ENCODE results near the gene TTLL12.

The TTLL12 gene

DNA sequence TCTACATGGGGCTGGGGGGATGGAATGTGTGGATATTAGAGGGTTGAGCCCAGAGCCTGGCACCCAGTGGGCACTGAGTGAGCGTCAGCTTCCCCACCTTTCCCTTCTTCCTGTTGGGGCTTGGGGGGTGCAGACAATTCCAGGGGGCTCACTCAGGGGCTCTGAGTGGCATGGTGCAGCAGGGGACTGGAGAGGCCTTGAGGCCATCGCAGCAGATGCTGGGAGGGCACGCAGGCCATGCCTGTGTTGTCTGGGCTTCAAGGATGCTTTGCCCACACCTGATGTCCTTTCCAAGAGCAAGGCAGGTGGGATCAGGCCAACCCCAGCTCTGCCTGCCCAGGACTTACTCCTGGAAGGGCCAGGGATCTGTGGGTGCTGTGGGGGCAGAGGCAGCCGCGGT is 11.2 kb upstream of the TTLL12 start:
- DNase-seq: no peak

GRCh38 chr22:43197271-43197941 is 10.5 kb upstream of the TTLL12 start:
- no peak for DNase-seq

DNA sequence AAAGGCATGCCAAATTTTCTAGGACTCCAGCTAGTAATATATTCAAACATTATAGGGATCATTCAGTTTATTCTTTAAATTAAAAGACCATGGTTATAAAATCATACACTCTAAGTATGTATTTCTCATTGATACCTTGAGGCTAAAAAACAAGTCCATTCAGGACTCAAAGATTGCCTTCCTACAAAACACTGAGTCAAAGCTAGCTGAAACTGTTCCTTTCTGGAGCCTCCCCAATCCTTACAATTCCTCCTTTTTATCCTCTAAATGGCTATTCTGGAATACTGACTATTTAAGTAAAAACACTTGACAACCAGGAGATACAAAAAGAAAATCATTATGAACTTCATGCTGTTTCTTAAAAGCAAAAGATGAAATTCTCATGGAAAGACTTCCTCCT is 4.9 kb upstream of the TTLL12 start:
- no peak for DNase-seq

- no peak for DNase-seq
Measured at GRCh38 chr22:43188829-43189545, 2.1 kb upstream of the TTLL12 start.

DNA sequence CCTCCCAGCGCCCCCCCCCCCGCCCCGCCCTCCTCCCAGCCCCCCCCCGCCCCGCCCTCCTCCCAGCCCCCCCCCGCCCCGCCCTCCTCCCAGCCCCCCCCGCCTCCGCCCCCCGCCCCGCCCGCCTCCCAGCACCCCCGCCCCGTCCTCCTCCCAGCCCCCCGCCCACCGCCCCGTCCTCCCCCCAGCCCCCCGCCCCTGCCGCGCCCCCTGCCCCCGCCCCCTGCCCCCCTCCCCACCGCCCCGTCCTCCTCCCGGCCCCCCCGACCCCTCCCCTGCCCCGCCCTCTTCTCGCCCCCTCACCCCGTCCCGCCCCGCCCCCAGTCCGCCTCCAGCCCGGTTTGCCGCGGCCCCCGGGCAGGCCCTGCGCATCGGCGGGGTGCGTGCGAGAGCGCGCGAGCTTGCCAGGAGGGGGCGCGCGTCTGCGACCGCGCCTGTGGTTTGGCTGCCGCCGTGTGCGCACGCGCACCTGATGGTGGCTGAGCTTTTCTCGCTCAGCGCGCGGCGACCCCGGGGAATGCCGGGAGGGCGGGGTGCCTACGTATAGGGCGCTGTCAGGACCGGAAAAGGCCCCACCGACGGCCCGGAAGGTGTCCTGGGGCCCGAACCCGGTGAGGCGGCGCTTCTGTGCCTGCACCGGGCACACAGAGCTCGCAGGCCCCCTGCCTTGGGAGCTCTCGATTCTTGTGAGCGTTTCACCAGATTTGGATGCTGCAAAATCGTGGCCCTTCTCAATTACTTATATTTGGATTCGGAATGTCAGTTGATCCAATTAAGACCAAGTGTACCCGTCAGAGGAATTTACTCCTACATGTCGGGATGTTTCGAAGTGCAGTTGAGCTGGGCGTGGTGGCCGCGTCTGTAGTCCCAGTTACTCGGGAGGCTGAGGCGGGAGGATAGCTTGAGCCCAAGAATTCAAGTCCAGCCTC is 501 bp upstream of the TTLL12 start:
- peak; percentile 95 for DNase-seq

GRCh38 chr22:43185860-43186261 is 1.1 kb downstream of the TTLL12 start:
- DNase-seq: peak; percentile 54

- DNase-seq: no peak
Measured at GRCh38 chr22:43183496-43184277, 3.2 kb downstream of the TTLL12 start.

DNA sequence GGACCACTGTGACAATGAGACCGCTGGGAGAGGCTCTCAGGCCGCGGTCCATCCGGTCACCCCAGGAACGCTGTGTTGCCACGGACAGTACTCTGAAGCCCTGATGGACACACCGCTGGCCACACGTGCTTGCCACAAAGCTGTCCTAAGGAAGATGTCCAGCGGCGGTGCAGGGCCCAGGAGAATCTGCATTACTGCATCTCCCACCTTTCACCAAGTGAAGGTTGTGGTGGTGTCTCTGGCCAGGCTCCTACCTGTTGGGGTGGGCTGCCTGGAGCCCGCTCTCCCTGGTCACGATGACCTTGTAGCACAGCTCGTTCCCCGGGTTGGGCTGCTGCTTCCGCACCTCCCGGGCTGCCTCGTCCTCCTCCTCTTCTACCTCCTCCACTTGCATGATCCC is 4.2 kb downstream of the TTLL12 start:
- no peak for DNase-seq

GRCh38 chr22:43182118-43182517 is 4.8 kb downstream of the TTLL12 start:
- no peak for DNase-seq

DNA sequence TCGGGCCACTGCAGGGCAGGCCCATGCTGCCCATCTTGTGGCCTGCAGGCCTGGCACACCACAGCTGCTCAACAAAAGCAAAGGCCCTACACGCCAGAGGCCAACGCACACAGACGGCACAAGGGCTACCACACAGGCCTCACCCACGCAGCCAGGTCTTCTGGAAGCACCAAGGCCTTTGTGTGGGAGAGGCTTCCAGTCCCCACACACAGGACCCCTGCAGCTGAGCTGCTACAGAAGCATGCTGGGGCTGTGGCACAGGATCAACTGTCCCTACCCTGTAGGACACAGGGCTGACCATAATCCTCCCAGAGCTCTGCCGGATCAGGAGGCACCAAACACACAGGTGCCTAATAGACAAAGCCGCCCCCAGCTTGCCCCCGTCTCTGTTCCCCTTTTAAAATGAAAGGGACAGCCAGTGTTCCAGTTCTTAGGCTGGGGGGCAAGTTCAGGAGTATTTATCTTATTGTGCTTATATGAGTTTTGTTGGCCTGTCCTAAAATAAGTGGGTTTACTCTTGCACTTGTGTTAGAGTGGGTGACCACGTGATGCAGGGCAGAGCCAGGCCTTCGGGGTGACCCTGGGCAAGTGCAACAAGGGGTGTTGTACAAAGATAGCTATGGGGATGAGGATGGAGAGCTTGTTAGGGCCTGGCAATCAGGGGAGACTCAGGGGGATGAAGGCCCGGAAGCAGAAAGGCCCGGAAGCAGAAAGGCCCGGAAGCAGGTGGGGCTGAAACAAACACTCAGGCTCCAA is 5.4 kb downstream of the TTLL12 start:
- no peak for DNase-seq

GRCh38 chr22:43180670-43181069 is 6.3 kb downstream of the TTLL12 start:
- no peak for DNase-seq

GRCh38 chr22:43179911-43180195 is 7.1 kb downstream of the TTLL12 start:
- DNase-seq: no peak

GRCh38 chr22:43179146-43179910 is 7.6 kb downstream of the TTLL12 start:
- DNase-seq: no peak

- DNase-seq: no peak
Measured at GRCh38 chr22:43177479-43177878, 9.5 kb downstream of the TTLL12 start.

- no peak for DNase-seq
Measured at GRCh38 chr22:43176090-43176489, 10.8 kb downstream of the TTLL12 start.

DNA sequence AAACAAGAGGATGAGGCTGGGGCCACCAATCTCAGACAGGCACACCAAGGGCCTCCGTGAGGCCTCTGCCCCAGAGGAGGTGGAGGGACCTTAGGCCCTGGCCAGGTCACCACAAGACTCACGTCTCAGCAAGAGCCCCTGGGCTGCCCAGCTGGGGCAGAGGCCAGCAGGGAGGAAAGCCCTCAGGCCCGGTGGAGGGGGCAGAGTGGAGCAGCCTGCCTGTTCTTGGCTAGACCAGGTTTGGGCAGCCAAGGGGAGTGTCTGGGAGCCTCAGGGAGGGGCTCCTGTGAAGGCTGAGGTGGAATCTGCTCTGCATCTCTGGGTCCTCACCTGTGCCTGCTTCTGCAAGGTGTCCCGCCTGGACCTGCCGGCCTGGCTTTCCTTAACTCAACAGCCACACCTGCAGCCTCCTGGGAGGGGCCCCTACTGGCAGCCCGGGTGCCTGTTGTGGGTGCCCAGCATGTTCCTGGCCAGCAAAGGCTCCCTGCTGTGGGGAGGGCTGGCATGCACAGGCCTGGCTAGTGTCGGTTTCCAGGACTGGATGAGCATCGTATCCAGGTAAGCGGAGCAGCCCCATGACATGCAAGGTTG is 11.9 kb downstream of the TTLL12 start:
- no peak for DNase-seq

GRCh38 chr22:43173976-43174720 is 12.8 kb downstream of the TTLL12 start:
- no peak for DNase-seq

GRCh38 chr22:43173566-43173965 is 13.4 kb downstream of the TTLL12 start:
- DNase-seq: no peak

- DNase-seq: no peak
Measured at GRCh38 chr22:43172191-43172590, 14.7 kb downstream of the TTLL12 start.

GRCh38 chr22:43171607-43172006 is 15.3 kb downstream of the TTLL12 start:
- DNase-seq: no peak
